ES-I3 (cell line): ENCODE results near the gene ETV6.

Source experiments
- H3K36me3 ChIP-seq: 2 replicates; pipeline ENCODE4 v1.6.1; 2013; ENCODE audit warnings: mild to moderate bottlenecking, low read length, control low read depth, moderate library complexity; ENCODE audit not compliant: insufficient read depth
- H3K4me1 ChIP-seq: 2 replicates; pipeline ENCODE4 v1.6.1; 2013; ENCODE audit warnings: mild to moderate bottlenecking, control low read depth, low read length; ENCODE audit not compliant: insufficient read depth
- H3K9ac ChIP-seq: 2 replicates; pipeline ENCODE4 v1.6.1; 2013; ENCODE audit warnings: low read depth, mild to moderate bottlenecking, low read length, moderate library complexity
- H3K9me3 ChIP-seq: 2 replicates; pipeline ENCODE4 v1.6.1; 2013; ENCODE audit warnings: mild to moderate bottlenecking, low read length, moderate library complexity; ENCODE audit not compliant: control insufficient read depth, insufficient read depth

Gene ETV6

GRCh38 chr12:11701433-11701832 lies 52.0 kb downstream of the ETV6 start:
- H3K4me1 ChIP-seq = peaks cover 18% of the 10 kb centered on the region
- no peaks in the 10 kb centered on the region for H3K9me3 ChIP-seq
- no peak overlapping the region for H3K9ac ChIP-seq
- no peaks in the 10 kb centered on the region for H3K36me3 ChIP-seq

GRCh38 chr12:11702959-11703358 lies 53.5 kb downstream of the ETV6 start:
- Histone ChIP-seq H3K36me3 (no peaks in the 10 kb centered on the region), H3K9ac (no peak overlapping the region), H3K9me3 (no peaks in the 10 kb centered on the region), H3K4me1 (peaks cover 23% of the 10 kb centered on the region)

GRCh38 chr12:11703378-11703777 lies 53.9 kb downstream of the ETV6 start:
- Histone ChIP-seq H3K9ac (no peak overlapping the region), H3K9me3 (no peaks in the 10 kb centered on the region), H3K4me1 (peaks cover 23% of the 10 kb centered on the region), H3K36me3 (no peaks in the 10 kb centered on the region)

GRCh38 chr12:11704089-11704488 lies 54.6 kb downstream of the ETV6 start:
- Histone ChIP-seq H3K36me3 (no peaks in the 10 kb centered on the region), H3K9ac (no peak overlapping the region), H3K4me1 (peaks cover 23% of the 10 kb centered on the region), H3K9me3 (no peaks in the 10 kb centered on the region)

- H3K36me3 ChIP-seq = no peaks in the 10 kb centered on the region
- H3K9me3 ChIP-seq = no peaks in the 10 kb centered on the region
- H3K9ac ChIP-seq = no peak overlapping the region
- peaks cover 23% of the 10 kb centered on the region for H3K4me1 ChIP-seq
These were observed 55.5 kb downstream of the ETV6 start for GRCh38 chr12:11705010-11705409.

GRCh38 chr12:11706509-11707379 lies 57.3 kb downstream of the ETV6 start:
- Histone ChIP-seq H3K9ac (no peak overlapping the region), H3K9me3 (no peaks in the 10 kb centered on the region), H3K4me1 (peaks cover 12% of the 10 kb centered on the region; the same call in 1 of the 2 replicates), H3K36me3 (no peaks in the 10 kb centered on the region)

GRCh38 chr12:11707535-11707934 lies 58.1 kb downstream of the ETV6 start:
- H3K9ac ChIP-seq = no peak overlapping the region
- no peaks in the 10 kb centered on the region for H3K9me3 ChIP-seq
- H3K36me3 ChIP-seq = no peaks in the 10 kb centered on the region
- H3K4me1 ChIP-seq = peaks cover 12% of the 10 kb centered on the region; the same call in 1 of the 2 replicates

GRCh38 chr12:11709513-11709912 lies 60.0 kb downstream of the ETV6 start:
- Histone ChIP-seq H3K36me3 (no peaks in the 10 kb centered on the region), H3K4me1 (peaks cover 12% of the 10 kb centered on the region; the same call in 1 of the 2 replicates), H3K9ac (no peak overlapping the region), H3K9me3 (no peaks in the 10 kb centered on the region)

- no peaks in the 10 kb centered on the region for H3K9me3 ChIP-seq
- no peak overlapping the region for H3K9ac ChIP-seq
- H3K4me1 ChIP-seq = peaks cover 12% of the 10 kb centered on the region; the same call in 1 of the 2 replicates
- H3K36me3 ChIP-seq = no peaks in the 10 kb centered on the region
These were observed 61.0 kb downstream of the ETV6 start for GRCh38 chr12:11710431-11710830.

GRCh38 chr12:11710906-11711305 lies 61.4 kb downstream of the ETV6 start:
- H3K9ac ChIP-seq = no peak overlapping the region
- H3K4me1 ChIP-seq = peaks cover 11% of the 10 kb centered on the region; the same call in 1 of the 2 replicates
- H3K36me3 ChIP-seq = no peaks in the 10 kb centered on the region
- no peaks in the 10 kb centered on the region for H3K9me3 ChIP-seq

- Histone ChIP-seq H3K9me3 (no peaks in the 10 kb centered on the region), H3K36me3 (no peaks in the 10 kb centered on the region), H3K9ac (no peak overlapping the region), H3K4me1 (peaks cover 5% of the 10 kb centered on the region)
These were observed 62.3 kb downstream of the ETV6 start for GRCh38 chr12:11711651-11712327.

- Histone ChIP-seq H3K4me1 (peaks cover 10% of the 10 kb centered on the region), H3K36me3 (no peaks in the 10 kb centered on the region), H3K9ac (no peak overlapping the region), H3K9me3 (no peaks in the 10 kb centered on the region)
These were observed 63.0 kb downstream of the ETV6 start for GRCh38 chr12:11712491-11712890.

- Histone ChIP-seq H3K4me1 (peaks cover 15% of the 10 kb centered on the region), H3K9me3 (no peaks in the 10 kb centered on the region), H3K9ac (no peak overlapping the region), H3K36me3 (no peaks in the 10 kb centered on the region)
These were observed 63.7 kb downstream of the ETV6 start for GRCh38 chr12:11713202-11713601.

- Histone ChIP-seq H3K36me3 (no peaks in the 10 kb centered on the region), H3K9me3 (no peaks in the 10 kb centered on the region), H3K9ac (no peak overlapping the region), H3K4me1 (peaks cover 25% of the 10 kb centered on the region)
These were observed 65.2 kb downstream of the ETV6 start for GRCh38 chr12:11714626-11715025.

GRCh38 chr12:11715621-11716020 lies 66.1 kb downstream of the ETV6 start:
- peaks cover 29% of the 10 kb centered on the region for H3K4me1 ChIP-seq
- no peaks in the 10 kb centered on the region for H3K36me3 ChIP-seq

More at GRCh38 chr12:11715621-11716020, 66.1 kb downstream of the ETV6 start:
- Histone ChIP-seq H3K9me3 (no peaks in the 10 kb centered on the region), H3K9ac (no peak overlapping the region)
